K562 (cell line): ENCODE data around the gene NT5C. TPM values are rescaled to one million over a fixed set of nuclear protein-coding genes. Genes with fewer than 3 reads are reported as not detected.

Experiments
- ARID2 ChIP-seq: fragments of 450-650 bp; IDR thresholded peaks from 2 replicates; pipeline ENCODE4 v1.6.1; 2017; ENCODE audit warnings: antibody characterized with exemption, mild to moderate bottlenecking
- ATF1 ChIP-seq, 2 experiments: fragments of 450-650 bp in 1 of 2; IDR thresholded peaks; 2 replicates each; pipeline ENCODE4 v1.6.1; 2016; ENCODE audit warnings: missing compliant biosample characterization in 1 of 2, missing genetic modification characterization in 1 of 2
- CBX8 ChIP-seq: fragments of 200-600 bp; sonication (generic); IDR thresholded peaks from 2 replicates; pipeline ENCODE4 v1.6.1; 2012; ENCODE audit warnings: borderline replicate concordance, mixed run types, low read depth, mild to moderate bottlenecking, moderate library complexity, mixed read lengths, low read length, control low read depth, inconsistent platforms; ENCODE audit not compliant: poor library complexity, severe bottlenecking; ENCODE audit errors: extremely low read depth
- CEBPZ ChIP-seq: fragments of 150-350 bp; IDR thresholded peaks from 2 replicates; pipeline ENCODE4 v1.6.1; 2014; ENCODE audit warnings: low read depth, mild to moderate bottlenecking, low read length, borderline replicate concordance
- CSDE1 ChIP-seq, 2 experiments: fragments of 450-650 bp; IDR thresholded peaks; 2 replicates each; pipeline ENCODE4 v1.6.1; 2016; ENCODE audit warnings: mild to moderate bottlenecking in 1 of 2
- ELF1 ChIP-seq: fragments of 200-800 bp; sonication (Bioruptor generic); IDR thresholded peaks from 2 replicates; pipeline ENCODE4 v1.6.1; 2016; ENCODE audit warnings: missing genetic modification characterization, missing compliant biosample characterization
- EP400 ChIP-seq: fragments of 450-650 bp; IDR thresholded peaks from 2 replicates; pipeline ENCODE4 v1.6.1; 2017; ENCODE audit warnings: antibody characterized with exemption, mild to moderate bottlenecking, moderate library complexity
- FOXO4 ChIP-seq: fragments of 450-650 bp; formaldehyde crosslinking; IDR thresholded peaks from 2 replicates; pipeline ENCODE4 v1.4.0; 2020; ENCODE audit warnings: mild to moderate bottlenecking, moderate library complexity
- GABPB1 ChIP-seq: sonication (generic); formaldehyde crosslinking; IDR thresholded peaks from 2 replicates; pipeline ENCODE4 v1.8.0; 2022; ENCODE audit warnings: mild to moderate bottlenecking, missing genetic modification reagents
- GATAD2B ChIP-seq: fragments of 450-650 bp; IDR thresholded peaks from 2 replicates; pipeline ENCODE4 v1.6.1; 2017; ENCODE audit warnings: mild to moderate bottlenecking, borderline replicate concordance
- HMG20B ChIP-seq: fragments of 250-450 bp; sonication (Bioruptor Pico); IDR thresholded peaks from 2 replicates; pipeline ENCODE4 v1.5.0; 2021; ENCODE audit warnings: mild to moderate bottlenecking
- HNRNPL ChIP-seq: fragments of 200-400 bp; formaldehyde crosslinking; IDR thresholded peaks from 2 replicates; pipeline ENCODE4 v1.6.1; 2017; ENCODE audit warnings: low read depth, mild to moderate bottlenecking, low read length
- KDM1A ChIP-seq, 2 experiments: fragments of 450-650 bp; IDR thresholded peaks; 2 replicates each; pipeline ENCODE4 v1.6.1; 2016; ENCODE audit warnings: mild to moderate bottlenecking in 2 of 2
- MTA2 ChIP-seq: fragments of 450-650 bp; IDR thresholded peaks from 2 replicates; pipeline ENCODE4 v1.6.1; 2016; ENCODE audit warnings: low read depth
- NFE2L1 ChIP-seq: fragments of 450-650 bp; IDR thresholded peaks from 2 replicates; pipeline ENCODE4 v1.6.1; 2016; ENCODE audit warnings: missing genetic modification characterization, low read depth, mild to moderate bottlenecking, missing compliant biosample characterization, moderate library complexity, borderline replicate concordance
- POLR2A ChIP-seq: fragments of 450-650 bp; conservative IDR thresholded peaks from 2 replicates; pipeline ENCODE4 v1.6.1; 2016
- POLR2AphosphoS5 ChIP-seq: IDR thresholded peaks from 2 replicates; pipeline ENCODE4 v1.6.1; 2011; ENCODE audit warnings: mild to moderate bottlenecking, low read depth, low read length, moderate library complexity; ENCODE audit not compliant: control insufficient read depth, insufficient read depth
- SMAD1 ChIP-seq: fragments of 150-350 bp; IDR thresholded peaks from 2 replicates; pipeline ENCODE4 v1.6.1; 2014; ENCODE audit warnings: low read length, low read depth; ENCODE audit not compliant: partially characterized antibody
- SNIP1 ChIP-seq: fragments of 450-650 bp; IDR thresholded peaks from 2 replicates; pipeline ENCODE4 v1.7.1; 2017; ENCODE audit warnings: low read depth, mild to moderate bottlenecking
- ZNF316 ChIP-seq: fragments of 450-650 bp; IDR thresholded peaks from 2 replicates; pipeline ENCODE4 v1.6.1; 2016
- ZNF324 ChIP-seq: fragments of 250-450 bp; sonication (Bioruptor Pico); IDR thresholded peaks from 2 replicates; pipeline ENCODE4 v1.4.0; 2020; ENCODE audit warnings: mild to moderate bottlenecking
- ZNF57 ChIP-seq: fragments of 450-650 bp; formaldehyde crosslinking; IDR thresholded peaks from 2 replicates; pipeline ENCODE4 v1.4.0; 2020; ENCODE audit warnings: mild to moderate bottlenecking, moderate library complexity
- ZNF696 ChIP-seq: fragments of 250-450 bp; sonication (Bioruptor Pico); conservative IDR thresholded peaks from 2 replicates; pipeline ENCODE4 v1.4.0; 2020; ENCODE audit warnings: mild to moderate bottlenecking, moderate library complexity
- ZNF75A ChIP-seq: fragments of 450-650 bp; formaldehyde crosslinking; IDR thresholded peaks from 2 replicates; pipeline ENCODE4 v1.4.0; 2020; ENCODE audit warnings: mild to moderate bottlenecking
- ZZZ3 ChIP-seq: fragments of 450-650 bp; IDR thresholded peaks from 2 replicates; pipeline ENCODE4 v1.6.1; 2016; ENCODE audit warnings: antibody characterized with exemption, mild to moderate bottlenecking, moderate library complexity
- polyA plus RNA-seq, 8 experiments: library from polyadenylated mRNA; depleted of rRNA in 4 of 8; stranded (reverse) in 5 of 8; unstranded in 3 of 8; fragments of >200 nt; fragmentation: Nextera tagmentation in 2 of 8; fragmentation: Illumina TruSeq in 1 of 8; extraction: Ambion mirVana in 2 of 8; extraction: Trizol in 1 of 8; gene quantifications; 2 replicates each; pipeline versions ENCODE4 v1.2.1 to v1.2.3, GENCODE V29; 2011 to 2014; ENCODE audit warnings: inconsistent platforms in 1 of 8, missing spikeins in 1 of 8
- total RNA-seq, 7 experiments: library from RNA; depleted of rRNA in 6 of 7; stranded (reverse); fragments of >200 nt in 6 of 7; fragmentation: Illumina TruSeq in 2 of 7; extraction: Trizol in 2 of 7; gene quantifications; 2 replicates each; pipeline versions ENCODE4 v1.2.1 to v1.2.3, GENCODE V29; 2011 to 2021; ENCODE audit warnings: low replicate concordance in 1 of 7

Gene NT5C
- total and polyA plus RNA-seq, 9 of the 15 experiments (the other 6 are each of a cell fraction or from before 2014, with no cell fraction given) = 2.9 to 205 (median 45.0) TPM

- no peak for TF ChIP-seq ZNF75A (CRISPR knock-in tag)
- peak; percentile 89 for TF ChIP-seq ZNF316
- TF ChIP-seq CBX8 = no peak
- no peak; the same call in 1 of the 2 replicates for TF ChIP-seq MTA2
- peak; percentile 86 for TF ChIP-seq CEBPZ
- TF ChIP-seq ZNF696 (CRISPR knock-in tag) = no peak
- peak; percentile 85; the same call in 1 of the 2 replicates for TF ChIP-seq GATAD2B
- 0 out of 4 replicates have a peak, but pooled peaks of 1 of the 2 experiments have one; percentile 10 for TF ChIP-seq CSDE1 (IDR thresholded peaks at IDR 0.05)
- TF ChIP-seq SMAD1 = peak; percentile 83
- no peak for TF ChIP-seq ZNF324
- no peak for TF ChIP-seq ATF1 (CRISPR knock-in tag; IDR thresholded peaks at IDR 0.05)
- peak; percentile 87 for TF ChIP-seq ATF1 (tag; IDR thresholded peaks at IDR 0.05)
- TF ChIP-seq FOXO4 (CRISPR knock-in tag) = no peak
- TF ChIP-seq KDM1A (IDR thresholded peaks at IDR 0.05) = peak; percentile 56 to 63; a peak in 3 of 4 replicates
- no peak for TF ChIP-seq ARID2
- peak; percentile 73 for TF ChIP-seq EP400
- TF ChIP-seq POLR2AphosphoS5 = peak; percentile 98
- no peak for TF ChIP-seq NFE2L1 (tag)
- no peak for TF ChIP-seq ZNF57 (CRISPR knock-in tag)
- TF ChIP-seq ZZZ3 = no peak
- no peak for TF ChIP-seq SNIP1
- TF ChIP-seq HMG20B (CRISPR knock-in tag) = no peak
- TF ChIP-seq POLR2A = peak; percentile 100
- peak; percentile 67; the same call in 1 of the 2 replicates for TF ChIP-seq GABPB1
- peak; percentile 57 for TF ChIP-seq ELF1 (tag)
- peak; percentile 69 for TF ChIP-seq HNRNPL
These were observed 22.9 kb upstream of the NT5C start, which contains the start of gene JPT1 (continued) for GRCh38 chr17:75154195-75155106.
